Measurements from ENCODE around the gene ABCF2. TPM values are rescaled to one million over a fixed set of nuclear protein-coding genes. Genes with fewer than 3 reads are reported as not detected.

The ABCF2 gene
- total RNA-seq, 1 experiment from 2014 or later = 63.7 TPM

GRCh38 chr7:151213826-151214225 is 13.2 kb downstream of the ABCF2 start:
- POLR2A ChIA-PET = interaction anchor here (1.3 kb wide), 1 partner anchor 14 kb away, joined by 4 read pairs; the partner anchor contains the start of gene ABCF2
- RAD21 ChIA-PET (ENCODE audit: low non-redundant PET in 1 of 2, low total read pairs in 2 of 2, uncharacterized antibody in 2 of 2, unreplicated experiment in 2 of 2) = no interaction called here
- TF ChIP-seq FOSL1 (IDR thresholded peaks at IDR 0.05; ENCODE audit: low read depth) = no peak
- no peak for TF ChIP-seq ELF1 (IDR thresholded peaks at IDR 0.05; ENCODE audit: borderline replicate concordance, low read depth)
- TF ChIP-seq CEBPB (IDR thresholded peaks at IDR 0.05; ENCODE audit: low read depth) = no peak
- no peak for TF ChIP-seq SRF (IDR thresholded peaks at IDR 0.05; ENCODE audit: low read depth)
- no peak for TF ChIP-seq SP1 (IDR thresholded peaks at IDR 0.05; ENCODE audit: low read depth)
- TF ChIP-seq YY1 (IDR thresholded peaks at IDR 0.05; ENCODE audit: extremely low read depth, insufficient replicate concordance, low read depth, low read length) = no peak
- no peak overlapping the region for H2AFZ ChIP-seq (ENCODE audit: low read depth, low read length, poor library complexity, severe bottlenecking)
- H3K4me2 ChIP-seq (ENCODE audit: low read length) = no peak overlapping the region
- H3K4me1 ChIP-seq (ENCODE audit: control insufficient read depth in 1 of 2, insufficient read depth in 2 of 2, low read length in 2 of 2) = no peaks in the 10 kb centered on the region
- DNase-seq (ENCODE audit: low read depth, low spot score) (no peak), ATAC-seq (no peak)
- H4K20me1 ChIP-seq (ENCODE audit: insufficient read depth) = no peaks in the 10 kb centered on the region
- no peaks in the 10 kb centered on the region for H3K9me2 ChIP-seq (ENCODE audit: insufficient read depth)
- no peak overlapping the region for H3K27ac ChIP-seq (ENCODE audit: low read depth, low read length)
- H3K4me3 ChIP-seq (replicated peaks in 1 of 2; ENCODE audit: low read depth in 1 of 2, low read length in 2 of 2) = no peak overlapping the region
- no peaks in the 10 kb centered on the region for H3K9me3 ChIP-seq (ENCODE audit: control insufficient read depth in 1 of 2, insufficient read depth in 1 of 2, low read depth in 1 of 2, low read length in 2 of 2)
- H3K79me2 ChIP-seq (ENCODE audit: insufficient read depth, low read length) = no peaks in the 10 kb centered on the region
- no peaks in the 10 kb centered on the region for H3K27me3 ChIP-seq (ENCODE audit: insufficient read depth, low read length)
- intact Hi-C loops (cut with micrococcal nuclease) = no loop called here
- H3K9ac ChIP-seq (ENCODE audit: low read length) = no peak overlapping the region
- no TSS peak for BruUV-seq (replicated peaks)
- CTCF ChIA-PET = no interaction called here
- H3K36me3 ChIP-seq (ENCODE audit: control insufficient read depth in 1 of 2, insufficient read depth in 2 of 2, low read length in 2 of 2) = peaks cover 32 to 49% of the 10 kb centered on the region in 2 experiments; a peak in 3 of 4 replicates

- no peak overlapping the region for H3K27ac ChIP-seq (ENCODE audit: low read depth, low read length)
- H2AFZ ChIP-seq (ENCODE audit: low read depth, low read length, poor library complexity, severe bottlenecking) = no peak overlapping the region
- no peak for TF ChIP-seq POLR2AphosphoS5 (IDR thresholded peaks at IDR 0.05; ENCODE audit: low read depth, low read length)
- TF ChIP-seq FOSL1 (IDR thresholded peaks at IDR 0.05; ENCODE audit: low read depth) = no peak
- no peak for TF ChIP-seq TCF7L2 (IDR thresholded peaks at IDR 0.05; ENCODE audit: borderline replicate concordance, extremely low read depth, insufficient read depth, insufficient read length)
- TF ChIP-seq, protein P1, sequence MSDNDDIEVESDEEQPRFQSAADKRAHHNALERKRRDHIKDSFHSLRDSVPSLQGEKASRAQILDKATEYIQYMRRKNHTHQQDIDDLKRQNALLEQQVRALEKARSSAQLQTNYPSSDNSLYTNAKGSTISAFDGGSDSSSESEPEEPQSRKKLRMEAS (IDR thresholded peaks at IDR 0.05) = no peak
- POLR2A ChIA-PET = no interaction called here
- no peaks in the 10 kb centered on the region for H3K79me2 ChIP-seq (ENCODE audit: insufficient read depth, low read length)
- peaks cover 27 to 38% of the 10 kb centered on the region in 2 experiments; a peak in 3 of 4 replicates for H3K36me3 ChIP-seq (ENCODE audit: control insufficient read depth in 1 of 2, insufficient read depth in 2 of 2, low read length in 2 of 2)
- ATAC-seq (no peak), DNase-seq (ENCODE audit: low read depth, low spot score) (no peak)
- H3K4me1 ChIP-seq (ENCODE audit: control insufficient read depth in 1 of 2, insufficient read depth in 2 of 2, low read length in 2 of 2) = no peaks in the 10 kb centered on the region
- RAD21 ChIA-PET (ENCODE audit: low non-redundant PET in 1 of 2, low total read pairs in 2 of 2, uncharacterized antibody in 2 of 2, unreplicated experiment in 2 of 2) = no interaction called here
- no peaks in the 10 kb centered on the region for H3K27me3 ChIP-seq (ENCODE audit: insufficient read depth, low read length)
- no peak overlapping the region for H3K9ac ChIP-seq (ENCODE audit: low read length)
- no TSS peak for BruUV-seq (replicated peaks)
- H3K4me2 ChIP-seq (ENCODE audit: low read length) = no peak overlapping the region
- no peak overlapping the region for H3K4me3 ChIP-seq (replicated peaks in 1 of 2; ENCODE audit: low read depth in 1 of 2, low read length in 2 of 2)
- no peaks in the 10 kb centered on the region for H3K9me3 ChIP-seq (ENCODE audit: control insufficient read depth in 1 of 2, insufficient read depth in 1 of 2, low read depth in 1 of 2, low read length in 2 of 2)
- no peaks in the 10 kb centered on the region for H3K9me2 ChIP-seq (ENCODE audit: insufficient read depth)
- H4K20me1 ChIP-seq (ENCODE audit: insufficient read depth) = no peaks in the 10 kb centered on the region
- intact Hi-C loops (cut with micrococcal nuclease) = no loop called here
- CTCF ChIA-PET = no interaction called here
These were observed 14.4 kb downstream of the ABCF2 start for GRCh38 chr7:151212626-151213025.
